ENCODE results near the gene AGBL4.

AGBL4 gene

DNA sequence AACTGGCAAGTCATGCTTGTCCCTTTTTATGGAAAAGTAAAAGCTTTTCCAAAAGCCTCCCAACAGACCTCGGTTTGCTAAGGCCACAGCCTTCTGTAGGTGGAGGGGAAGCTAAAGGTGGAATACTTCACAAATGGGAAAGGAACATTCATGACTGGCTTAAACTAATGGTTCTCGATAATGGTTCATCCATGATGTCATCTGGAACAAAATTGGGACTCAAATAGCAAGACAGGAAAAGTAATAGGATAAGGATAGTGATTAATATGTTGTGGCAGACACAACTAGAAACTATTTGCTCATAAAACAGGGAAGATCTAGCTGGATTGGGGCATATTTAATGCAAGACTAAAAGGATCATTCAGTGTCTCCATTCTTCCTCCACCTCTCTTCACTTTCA is 1535.0 kb downstream of the AGBL4 start:
- no peaks in the 10 kb centered on the region for H3K9me3 ChIP-seq (replicated peaks in 1 of 11)
- H3K27ac ChIP-seq, result no peak overlapping the region
- TF ChIP-seq Cebpa-rat (IDR thresholded peaks at IDR 0.05), result no peak
- H3K4me2 ChIP-seq, result no peak overlapping the region
- no peaks in the 10 kb centered on the region for H3K36me3 ChIP-seq
- H3K4me1 ChIP-seq, result peaks cover 0 to 7% (median 4%) of the 10 kb centered on the region in 10 experiments; a peak in 4 of 20 replicates
- H3K27me3 ChIP-seq, result no peaks in the 10 kb centered on the region
- H3K4me3 ChIP-seq, result no peak overlapping the region
- no peaks in the 10 kb centered on the region for H4K20me1 ChIP-seq
- no peak overlapping the region for H3K9ac ChIP-seq

Data from BLaER1 treated with 17β-estradiol and CSF1 and Interleukin-3, amounts not matched to agents 10 nM and 100 nM (cell line).